Osteoblast (primary cell): ENCODE results near the gene NTSR1. TPM values are rescaled to one million over a fixed set of nuclear protein-coding genes. Genes with fewer than 3 reads are reported as not detected.

Experiments used
- DNase-seq: peaks from one replicate; pipeline ENCODE4 v3.0.0; 2011; ENCODE audit warnings: low spot score, mixed read lengths; ENCODE audit not compliant: insufficient read length; ENCODE audit errors: missing footprints
- H2AFZ ChIP-seq: 2 replicates; pipeline ENCODE4 v1.6.0; 2011; ENCODE audit warnings: mild to moderate bottlenecking, low read length
- H3K27ac ChIP-seq: 2 replicates; pipeline ENCODE4 v1.5.1; 2011; ENCODE audit warnings: mild to moderate bottlenecking, low read depth, low read length, moderate library complexity
- H3K27me3 ChIP-seq: 2 replicates; pipeline ENCODE4 v1.6.0; 2012; ENCODE audit warnings: mild to moderate bottlenecking, control low read depth, inconsistent platforms, low read length, moderate library complexity; ENCODE audit not compliant: insufficient read depth
- H3K36me3 ChIP-seq: 2 replicates; pipeline ENCODE4 v1.5.1; 2011; ENCODE audit warnings: mild to moderate bottlenecking, low read length, control low read depth, moderate library complexity; ENCODE audit not compliant: insufficient read depth
- H3K4me1 ChIP-seq: 2 replicates; pipeline ENCODE4 v1.5.1; 2011; ENCODE audit warnings: mild to moderate bottlenecking, low read length, control low read depth, moderate library complexity; ENCODE audit not compliant: insufficient read depth
- H3K4me2 ChIP-seq: 2 replicates; pipeline ENCODE4 v1.6.0; 2011; ENCODE audit warnings: mild to moderate bottlenecking, low read length; ENCODE audit not compliant: insufficient read depth
- H3K4me3 ChIP-seq: fragments of 200-600 bp; sonication (generic); 3 replicates; pipeline ENCODE4 v1.5.1; 2012; ENCODE audit warnings: mild to moderate bottlenecking, low read length, inconsistent platforms; ENCODE audit not compliant: insufficient read depth
- H3K79me2 ChIP-seq: 2 replicates; pipeline ENCODE4 v1.6.0; 2012; ENCODE audit warnings: mild to moderate bottlenecking, low read length, control low read depth, inconsistent platforms; ENCODE audit not compliant: insufficient read depth
- H3K9me3 ChIP-seq: 2 replicates; pipeline ENCODE4 v1.5.1; 2011; ENCODE audit warnings: low read depth, low read length, control low read depth
- H4K20me1 ChIP-seq: 2 replicates; pipeline ENCODE4 v1.6.0; 2012; ENCODE audit warnings: mild to moderate bottlenecking, low read length, control low read depth; ENCODE audit not compliant: insufficient read depth
- total RNA-seq: library from RNA; depleted of rRNA; stranded (reverse); fragments of >200 nt; gene quantifications from 2 replicates; pipeline ENCODE4 v1.2.3, GENCODE V29; 2012
- TF ChIP-seq, protein P1 (sequence below): IDR thresholded peaks from 2 replicates; pipeline ENCODE4 v1.5.1; 2011; ENCODE audit warnings: mild to moderate bottlenecking, low read depth, low read length, moderate library complexity; ENCODE audit errors: extremely low read depth

Gene NTSR1
- total RNA-seq, 1 donor, result not detected

DNA sequence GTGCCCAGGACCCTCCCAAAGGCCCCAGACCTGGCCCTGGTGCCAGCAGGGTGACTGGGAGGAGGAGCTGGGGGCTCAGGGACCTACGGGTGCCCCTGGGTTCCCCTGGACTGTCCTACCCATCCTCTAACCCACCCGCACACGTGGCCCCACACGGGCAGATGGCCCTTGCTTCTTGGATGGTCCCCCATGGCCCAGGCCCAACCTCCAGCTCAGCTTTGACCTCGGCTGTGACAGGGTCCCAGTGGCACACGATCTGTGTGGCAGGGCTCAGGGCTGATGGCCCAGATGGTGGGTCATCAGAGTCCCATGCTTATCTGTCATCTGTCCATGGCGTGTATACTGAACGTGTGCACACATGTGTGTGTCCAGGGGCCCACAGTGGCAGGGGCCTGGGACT lies 4.0 kb downstream of the NTSR1 start:
- no peaks in the 10 kb centered on the region for H3K36me3 ChIP-seq
- no peak overlapping the region for H3K27ac ChIP-seq
- no peak overlapping the region for H3K4me2 ChIP-seq
- peaks cover 43% of the 10 kb centered on the region for H3K27me3 ChIP-seq
- no peak overlapping the region for H3K4me3 ChIP-seq
- H4K20me1 ChIP-seq, result no peaks in the 10 kb centered on the region
- no peaks in the 10 kb centered on the region for H3K4me1 ChIP-seq
- DNase-seq, result no peak
- TF ChIP-seq, protein P1, sequence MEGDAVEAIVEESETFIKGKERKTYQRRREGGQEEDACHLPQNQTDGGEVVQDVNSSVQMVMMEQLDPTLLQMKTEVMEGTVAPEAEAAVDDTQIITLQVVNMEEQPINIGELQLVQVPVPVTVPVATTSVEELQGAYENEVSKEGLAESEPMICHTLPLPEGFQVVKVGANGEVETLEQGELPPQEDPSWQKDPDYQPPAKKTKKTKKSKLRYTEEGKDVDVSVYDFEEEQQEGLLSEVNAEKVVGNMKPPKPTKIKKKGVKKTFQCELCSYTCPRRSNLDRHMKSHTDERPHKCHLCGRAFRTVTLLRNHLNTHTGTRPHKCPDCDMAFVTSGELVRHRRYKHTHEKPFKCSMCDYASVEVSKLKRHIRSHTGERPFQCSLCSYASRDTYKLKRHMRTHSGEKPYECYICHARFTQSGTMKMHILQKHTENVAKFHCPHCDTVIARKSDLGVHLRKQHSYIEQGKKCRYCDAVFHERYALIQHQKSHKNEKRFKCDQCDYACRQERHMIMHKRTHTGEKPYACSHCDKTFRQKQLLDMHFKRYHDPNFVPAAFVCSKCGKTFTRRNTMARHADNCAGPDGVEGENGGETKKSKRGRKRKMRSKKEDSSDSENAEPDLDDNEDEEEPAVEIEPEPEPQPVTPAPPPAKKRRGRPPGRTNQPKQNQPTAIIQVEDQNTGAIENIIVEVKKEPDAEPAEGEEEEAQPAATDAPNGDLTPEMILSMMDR, result no peak
- H2AFZ ChIP-seq, result no peak overlapping the region
- no peaks in the 10 kb centered on the region for H3K9me3 ChIP-seq
- H3K79me2 ChIP-seq, result no peaks in the 10 kb centered on the region

DNA sequence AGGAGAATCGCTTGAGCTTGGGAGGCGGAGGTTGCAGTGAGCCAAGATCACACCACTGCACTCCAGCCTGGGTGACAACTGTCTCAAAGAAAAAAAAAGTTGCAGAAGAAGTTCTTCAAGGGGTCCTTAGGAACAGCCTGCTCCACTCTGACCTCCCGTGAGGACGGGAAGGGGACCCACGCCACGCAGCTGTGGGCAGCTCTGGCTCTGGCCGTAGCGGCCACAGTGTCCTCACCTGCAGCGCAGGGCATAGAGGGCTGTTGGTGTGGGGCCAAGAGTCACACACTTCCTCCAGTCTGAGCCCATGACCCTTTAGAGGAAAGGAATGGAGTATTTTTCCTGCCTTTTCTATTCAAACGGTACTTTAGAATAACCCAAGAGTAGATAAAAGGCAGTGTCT lies 5.4 kb downstream of the NTSR1 start:
- H3K27ac ChIP-seq, result no peak overlapping the region
- H3K27me3 ChIP-seq, result peaks cover 38% of the 10 kb centered on the region
- H2AFZ ChIP-seq, result no peak overlapping the region
- no peaks in the 10 kb centered on the region for H4K20me1 ChIP-seq
- no peak overlapping the region for H3K4me3 ChIP-seq
- no peaks in the 10 kb centered on the region for H3K79me2 ChIP-seq
- H3K9me3 ChIP-seq, result no peaks in the 10 kb centered on the region
- DNase-seq, result no peak
- no peaks in the 10 kb centered on the region for H3K36me3 ChIP-seq
- H3K4me2 ChIP-seq, result no peak overlapping the region
- TF ChIP-seq, protein P1, result no peak
- H3K4me1 ChIP-seq, result no peaks in the 10 kb centered on the region

DNA sequence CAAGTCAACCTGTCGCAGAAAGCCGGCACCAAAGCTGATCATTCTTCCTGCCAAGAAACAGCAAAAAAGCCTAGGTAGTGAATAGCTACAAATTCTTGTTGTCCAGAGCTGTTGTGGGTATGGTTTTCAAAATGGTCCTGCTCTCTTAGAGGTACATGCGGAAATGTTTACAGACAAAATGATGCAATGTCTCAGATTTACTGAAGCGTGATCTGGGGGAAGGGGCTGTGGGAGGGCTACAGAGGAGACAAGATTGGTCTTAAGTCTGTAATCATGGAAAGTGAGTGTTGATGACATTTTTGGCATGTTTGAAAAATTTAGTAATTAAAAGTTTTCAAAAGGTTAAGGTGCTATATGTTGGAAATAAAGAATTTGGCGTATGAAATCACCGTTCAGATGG lies 6.2 kb downstream of the NTSR1 start:
- H3K36me3 ChIP-seq, result no peaks in the 10 kb centered on the region
- H3K4me3 ChIP-seq, result no peak overlapping the region
- no peak overlapping the region for H3K4me2 ChIP-seq
- no peak overlapping the region for H3K27ac ChIP-seq
- H3K9me3 ChIP-seq, result no peaks in the 10 kb centered on the region
- no peak for DNase-seq
- H2AFZ ChIP-seq, result no peak overlapping the region
- H3K79me2 ChIP-seq, result no peaks in the 10 kb centered on the region
- TF ChIP-seq, protein P1, result no peak
- no peaks in the 10 kb centered on the region for H3K4me1 ChIP-seq
- H3K27me3 ChIP-seq, result peaks cover 31% of the 10 kb centered on the region
- no peaks in the 10 kb centered on the region for H4K20me1 ChIP-seq

DNA sequence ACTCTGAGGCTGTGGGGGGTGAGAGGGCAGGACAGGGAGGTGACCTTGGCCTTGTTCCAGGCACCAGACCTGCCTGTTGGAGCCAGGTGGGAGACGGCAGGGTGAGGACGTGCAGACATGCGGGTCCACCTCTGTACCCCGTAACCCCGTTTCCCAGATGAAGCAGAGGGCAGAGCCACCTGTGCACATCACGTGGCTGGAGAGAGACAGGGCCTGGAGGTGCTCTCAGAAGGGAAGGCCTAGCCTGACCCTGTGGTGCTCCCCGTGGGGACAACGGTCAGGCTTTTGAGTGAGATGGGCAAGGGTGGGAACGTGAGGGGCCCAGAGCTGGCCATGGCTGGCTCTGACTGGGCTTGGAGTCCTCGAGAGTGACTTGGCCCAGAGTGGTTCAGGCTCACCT lies 6.6 kb downstream of the NTSR1 start:
- no peak overlapping the region for H2AFZ ChIP-seq
- H4K20me1 ChIP-seq, result no peaks in the 10 kb centered on the region
- no peak for DNase-seq
- no peak overlapping the region for H3K4me2 ChIP-seq
- no peaks in the 10 kb centered on the region for H3K79me2 ChIP-seq
- no peaks in the 10 kb centered on the region for H3K36me3 ChIP-seq
- H3K27ac ChIP-seq, result no peak overlapping the region
- no peaks in the 10 kb centered on the region for H3K9me3 ChIP-seq
- TF ChIP-seq, protein P1, result no peak
- H3K4me3 ChIP-seq, result no peak overlapping the region
- no peaks in the 10 kb centered on the region for H3K4me1 ChIP-seq
- H3K27me3 ChIP-seq, result peaks cover 29% of the 10 kb centered on the region
